KMS-11 (cell line): Measurements from ENCODE around the gene DPF3.

Experiments used
- H2AFZ ChIP-seq: fragments of 200-600 bp; sonication (generic); 2 replicates; pipeline ENCODE4 v1.6.1; 2016; ENCODE audit warnings: antibody characterized with exemption, mixed run types, low read depth
- H3K27ac ChIP-seq: fragments of 200-600 bp; sonication (generic); 2 replicates; pipeline ENCODE4 v1.6.1; 2016; ENCODE audit warnings: mild to moderate bottlenecking, mixed run types
- H3K27me3 ChIP-seq: fragments of 200-600 bp; sonication (generic); 2 replicates; pipeline ENCODE4 v1.6.1; 2017; ENCODE audit warnings: mild to moderate bottlenecking, low read depth, mixed run types, moderate library complexity; ENCODE audit not compliant: insufficient read depth
- H3K36me3 ChIP-seq: fragments of 200-600 bp; sonication (generic); 2 replicates; pipeline ENCODE4 v1.6.1; 2017; ENCODE audit warnings: mild to moderate bottlenecking, mixed run types; ENCODE audit not compliant: insufficient read depth
- H3K4me1 ChIP-seq: fragments of 200-600 bp; sonication (generic); 2 replicates; pipeline ENCODE4 v1.6.1; 2016; ENCODE audit warnings: mild to moderate bottlenecking, low read depth, mixed run types; ENCODE audit not compliant: poor library complexity, severe bottlenecking
- H3K4me2 ChIP-seq: fragments of 200-600 bp; sonication (generic); 2 replicates; pipeline ENCODE4 v1.7.0; 2016; ENCODE audit warnings: mild to moderate bottlenecking, mixed run types
- H3K4me3 ChIP-seq: fragments of 200-600 bp; sonication (generic); IDR thresholded peaks from 2 replicates; pipeline ENCODE4 v1.6.1; 2017; ENCODE audit warnings: low read depth, low read length, mixed read lengths; ENCODE audit not compliant: insufficient read depth
- H3K79me2 ChIP-seq: fragments of 200-600 bp; sonication (generic); 2 replicates; pipeline ENCODE4 v1.6.1; 2016; ENCODE audit warnings: low read depth, mixed run types; ENCODE audit not compliant: insufficient read depth
- H3K9ac ChIP-seq: fragments of 200-600 bp; sonication (generic); 2 replicates; pipeline ENCODE4 v1.6.1; 2016; ENCODE audit warnings: mild to moderate bottlenecking, mixed run types
- H4K20me1 ChIP-seq: fragments of 200-600 bp; sonication (generic); 2 replicates; pipeline ENCODE4 v1.6.1; 2016; ENCODE audit warnings: mild to moderate bottlenecking, mixed run types; ENCODE audit not compliant: insufficient read depth
- CTCF ChIP-seq: fragments of 200-600 bp; sonication (generic); conservative IDR thresholded peaks from 2 replicates; pipeline ENCODE4 v1.6.1; 2017; ENCODE audit warnings: low read depth, mild to moderate bottlenecking, antibody characterized with exemption, low read length, moderate library complexity, mixed read lengths

DPF3 gene

GRCh38 chr14:72745991-72746980 is 147.6 kb downstream of the DPF3 start:
- no peak overlapping the region for H3K27ac ChIP-seq
- no peaks in the 10 kb centered on the region for H3K79me2 ChIP-seq
- H3K36me3 ChIP-seq: no peaks in the 10 kb centered on the region
- H3K9ac ChIP-seq: no peak overlapping the region
- no peak overlapping the region for H2AFZ ChIP-seq
- no peaks in the 10 kb centered on the region for H3K4me1 ChIP-seq
- TF ChIP-seq CTCF: no peak
- no peaks in the 10 kb centered on the region for H4K20me1 ChIP-seq
- H3K4me3 ChIP-seq: no peak overlapping the region
- H3K27me3 ChIP-seq: no peaks in the 10 kb centered on the region
- H3K4me2 ChIP-seq: no peak overlapping the region

GRCh38 chr14:72745546-72745945 is 148.4 kb downstream of the DPF3 start:
- Histone ChIP-seq H4K20me1 (no peaks in the 10 kb centered on the region), H3K27ac (no peak overlapping the region), H2AFZ (no peak overlapping the region), H3K9ac (no peak overlapping the region), H3K79me2 (no peaks in the 10 kb centered on the region), H3K4me1 (no peaks in the 10 kb centered on the region), H3K36me3 (no peaks in the 10 kb centered on the region), H3K4me2 (no peak overlapping the region), H3K27me3 (no peaks in the 10 kb centered on the region), H3K4me3 (no peak overlapping the region)
- no peak for TF ChIP-seq CTCF

DNA sequence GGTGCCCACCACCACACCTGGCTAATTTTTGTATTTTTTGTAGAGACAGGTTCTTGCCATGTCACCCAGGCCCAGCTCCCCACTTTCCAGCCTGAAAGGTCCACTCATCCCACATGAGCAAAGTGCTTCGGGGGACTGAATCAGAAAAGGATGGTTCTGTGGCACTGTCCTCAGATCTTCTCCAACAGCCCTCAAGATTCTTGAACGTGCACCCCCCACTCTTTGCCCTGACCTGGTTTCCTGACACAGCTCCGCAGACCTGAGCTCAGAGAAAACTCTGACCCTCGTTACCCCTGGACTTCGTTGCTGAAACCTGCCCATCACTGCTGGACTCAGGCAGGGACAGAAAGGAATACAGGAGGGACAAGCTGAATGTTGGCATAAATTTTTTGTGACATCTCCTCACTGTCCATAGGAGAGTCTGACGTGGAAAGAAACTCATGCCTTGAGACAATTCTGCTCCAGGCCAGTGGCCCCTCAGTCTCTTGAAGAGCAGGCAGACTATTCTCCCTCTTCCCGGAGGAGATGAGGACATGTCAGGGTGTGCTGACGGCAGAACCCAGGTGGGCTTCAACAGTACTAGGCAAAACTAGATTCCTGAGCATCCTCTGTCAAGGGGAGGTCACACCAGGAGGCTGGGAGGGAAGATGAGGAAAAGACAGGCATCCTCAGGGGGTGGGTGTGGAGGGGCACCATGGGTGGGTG is 149.3 kb downstream of the DPF3 start:
- H3K27ac ChIP-seq: no peak overlapping the region

DNA sequence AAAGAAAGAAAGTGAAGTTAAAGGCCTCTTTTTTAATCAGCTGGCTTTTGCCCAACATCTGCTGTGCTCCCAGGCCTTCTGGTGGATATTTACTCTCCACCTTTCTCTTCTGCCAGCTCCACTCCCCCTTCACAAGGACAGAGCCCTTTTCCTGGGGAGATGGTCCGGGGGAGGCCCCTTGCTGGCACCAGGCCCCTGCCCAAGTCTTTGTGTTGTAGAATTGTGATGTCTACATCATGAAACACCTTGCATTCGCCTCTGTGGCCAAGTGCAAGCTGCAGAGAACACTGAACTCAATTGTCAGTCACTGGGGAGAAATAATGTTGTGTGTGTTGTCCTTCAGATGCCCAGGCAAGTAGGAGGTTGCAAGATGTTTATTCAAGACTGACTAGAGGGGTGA is 150.3 kb downstream of the DPF3 start:
- H3K27me3 ChIP-seq: no peaks in the 10 kb centered on the region
- H3K27ac ChIP-seq: no peak overlapping the region
- no peak overlapping the region for H2AFZ ChIP-seq
- H3K79me2 ChIP-seq: no peaks in the 10 kb centered on the region
- H3K9ac ChIP-seq: no peak overlapping the region
- H3K4me3 ChIP-seq: no peak overlapping the region
- no peak overlapping the region for H3K4me2 ChIP-seq
- no peaks in the 10 kb centered on the region for H4K20me1 ChIP-seq
- TF ChIP-seq CTCF: no peak
- H3K4me1 ChIP-seq: no peaks in the 10 kb centered on the region
- no peaks in the 10 kb centered on the region for H3K36me3 ChIP-seq

More for the DNA sequence above, 149.3 kb downstream of the DPF3 start:
- no peaks in the 10 kb centered on the region for H3K4me1 ChIP-seq
- no peak overlapping the region for H3K4me3 ChIP-seq
- no peak overlapping the region for H3K4me2 ChIP-seq
- TF ChIP-seq CTCF: no peak
- no peaks in the 10 kb centered on the region for H3K79me2 ChIP-seq
- no peaks in the 10 kb centered on the region for H3K27me3 ChIP-seq
- H3K36me3 ChIP-seq: no peaks in the 10 kb centered on the region
- H4K20me1 ChIP-seq: no peaks in the 10 kb centered on the region
- no peak overlapping the region for H2AFZ ChIP-seq
- no peak overlapping the region for H3K9ac ChIP-seq
